OCI-LY3 (cell line): Measurements from ENCODE around the gene PPIP5K1.

Source experiments
- CTCF ChIP-seq: fragments of 200-600, 300-600 bp; sonication (generic); IDR thresholded peaks from 2 replicates; pipeline ENCODE4 v1.5.1; 2014; ENCODE audit warnings: antibody characterized with exemption, low read length, low read depth
- EZH2phosphoT487 ChIP-seq: fragments of 200-600 bp; shearing (Covaris generic); IDR thresholded peaks from 2 replicates; pipeline ENCODE4 v1.6.1; 2018; ENCODE audit warnings: antibody characterized with exemption, mixed run types, low read depth

GRCh38 chr15:43517354-43518196 is 72.4 kb downstream of the PPIP5K1 start, which contains the start of gene MAP1A:
- TF ChIP-seq CTCF (no peak), EZH2phosphoT487 (no peak)
